Measurements from ENCODE around the gene HDLBP. TPM values are rescaled to one million over a fixed set of nuclear protein-coding genes. Genes with fewer than 3 reads are reported as not detected.

Gene HDLBP
- total RNA-seq, 1 donor from 2014 or later, result 216 TPM

DNA sequence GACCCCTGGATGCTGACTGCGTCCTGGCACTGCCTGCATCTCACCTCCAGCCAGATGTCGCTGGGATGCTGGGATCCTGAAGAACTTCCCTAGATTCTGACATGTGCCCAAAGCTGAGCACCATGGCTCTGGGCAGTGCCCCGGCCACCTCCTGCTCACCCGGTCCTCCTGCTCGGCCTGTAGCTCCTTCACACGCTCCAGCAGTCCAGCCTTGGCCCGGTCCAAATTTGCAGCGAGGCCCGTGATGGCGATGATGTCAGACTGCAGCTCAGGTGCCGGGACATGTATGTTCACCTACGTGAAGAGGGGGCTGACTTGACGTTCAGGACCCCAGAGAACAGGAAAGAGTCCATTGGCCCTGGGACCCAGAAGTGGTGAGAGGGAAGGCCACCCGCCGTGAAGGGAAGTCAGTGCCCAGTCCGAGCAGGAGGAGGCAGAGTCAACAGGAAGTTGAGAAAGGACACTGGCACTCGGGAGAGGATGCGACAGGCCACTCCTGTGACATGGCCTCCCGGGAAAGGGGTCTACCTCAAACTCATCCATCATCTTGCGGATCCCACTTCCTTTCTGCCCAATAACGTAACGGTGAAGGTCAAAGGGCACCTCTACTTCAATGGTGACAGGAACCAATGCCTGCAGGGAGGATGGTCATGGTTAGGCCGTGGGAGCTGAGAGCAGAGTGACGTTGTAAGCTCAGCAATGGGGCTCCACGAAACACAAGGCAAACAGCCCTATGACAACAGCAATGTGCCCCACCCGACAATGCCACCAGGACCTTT, 80.3 kb downstream of the HDLBP start:
- Mint-ChIP-seq H3K4me3 (ENCODE audit: unreplicated experiment) (no peak overlapping the region), H3K4me1 (ENCODE audit: low read depth, unreplicated experiment) (no peaks in the 10 kb centered on the region), H3K9me3 (ENCODE audit: unreplicated experiment) (peaks cover 3% of the 10 kb centered on the region), H3K36me3 (ENCODE audit: unreplicated experiment) (no peaks in the 10 kb centered on the region), H3K27me3 (ENCODE audit: unreplicated experiment) (peaks cover 9% of the 10 kb centered on the region), H3K27ac (ENCODE audit: unreplicated experiment) (no peak overlapping the region)
- no peak for DNase-seq
- TF ChIP-seq, protein P1, sequence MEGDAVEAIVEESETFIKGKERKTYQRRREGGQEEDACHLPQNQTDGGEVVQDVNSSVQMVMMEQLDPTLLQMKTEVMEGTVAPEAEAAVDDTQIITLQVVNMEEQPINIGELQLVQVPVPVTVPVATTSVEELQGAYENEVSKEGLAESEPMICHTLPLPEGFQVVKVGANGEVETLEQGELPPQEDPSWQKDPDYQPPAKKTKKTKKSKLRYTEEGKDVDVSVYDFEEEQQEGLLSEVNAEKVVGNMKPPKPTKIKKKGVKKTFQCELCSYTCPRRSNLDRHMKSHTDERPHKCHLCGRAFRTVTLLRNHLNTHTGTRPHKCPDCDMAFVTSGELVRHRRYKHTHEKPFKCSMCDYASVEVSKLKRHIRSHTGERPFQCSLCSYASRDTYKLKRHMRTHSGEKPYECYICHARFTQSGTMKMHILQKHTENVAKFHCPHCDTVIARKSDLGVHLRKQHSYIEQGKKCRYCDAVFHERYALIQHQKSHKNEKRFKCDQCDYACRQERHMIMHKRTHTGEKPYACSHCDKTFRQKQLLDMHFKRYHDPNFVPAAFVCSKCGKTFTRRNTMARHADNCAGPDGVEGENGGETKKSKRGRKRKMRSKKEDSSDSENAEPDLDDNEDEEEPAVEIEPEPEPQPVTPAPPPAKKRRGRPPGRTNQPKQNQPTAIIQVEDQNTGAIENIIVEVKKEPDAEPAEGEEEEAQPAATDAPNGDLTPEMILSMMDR (IDR thresholded peaks at IDR 0.05; ENCODE audit: partially characterized antibody, unreplicated experiment), result no peak

DNA sequence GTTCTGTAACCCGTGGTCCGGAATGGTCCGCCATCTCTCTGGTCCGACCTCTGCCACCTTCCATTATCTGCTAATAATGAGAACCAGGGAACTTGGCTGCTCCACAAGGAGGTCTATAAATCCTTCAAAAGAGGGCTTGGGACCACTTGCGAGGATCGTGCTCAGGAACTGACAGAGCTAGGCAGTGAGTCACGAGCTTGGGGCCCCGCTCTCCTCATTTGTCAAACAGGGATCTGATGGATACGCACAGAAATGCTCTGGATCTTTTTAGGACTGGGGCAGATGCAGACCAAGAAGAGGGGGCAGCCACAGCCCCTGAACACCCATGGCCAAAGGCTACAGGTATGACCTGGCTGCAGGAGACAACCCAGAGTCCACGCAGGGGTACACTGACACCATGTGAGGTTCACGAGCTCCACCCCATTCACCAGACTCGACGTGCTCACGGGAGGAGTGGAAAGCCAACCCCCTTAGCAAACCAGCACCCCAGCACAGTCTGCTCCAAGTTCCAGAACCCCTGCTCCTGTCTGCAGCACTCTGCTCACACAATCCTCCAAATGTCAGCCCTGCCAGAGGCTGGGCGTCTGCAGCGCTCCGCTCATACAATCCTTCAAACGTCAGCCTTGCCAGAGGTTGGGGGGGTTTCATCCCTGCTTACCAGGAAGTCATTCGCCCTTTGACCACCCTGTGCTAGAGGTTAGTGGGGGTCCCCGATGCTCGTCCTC, 81.2 kb downstream of the HDLBP start:
- Mint-ChIP-seq H3K4me1 (ENCODE audit: low read depth, unreplicated experiment) (peaks cover under 1% of the 10 kb centered on the region), H3K27ac (ENCODE audit: unreplicated experiment) (no peak overlapping the region), H3K4me3 (ENCODE audit: unreplicated experiment) (no peak overlapping the region), H3K36me3 (ENCODE audit: unreplicated experiment) (peaks cover under 1% of the 10 kb centered on the region), H3K27me3 (ENCODE audit: unreplicated experiment) (peaks cover 9% of the 10 kb centered on the region), H3K9me3 (ENCODE audit: unreplicated experiment) (peaks cover 3% of the 10 kb centered on the region)
- no peak for DNase-seq
- TF ChIP-seq, protein P1 (IDR thresholded peaks at IDR 0.05; ENCODE audit: partially characterized antibody, unreplicated experiment), result no peak

DNA sequence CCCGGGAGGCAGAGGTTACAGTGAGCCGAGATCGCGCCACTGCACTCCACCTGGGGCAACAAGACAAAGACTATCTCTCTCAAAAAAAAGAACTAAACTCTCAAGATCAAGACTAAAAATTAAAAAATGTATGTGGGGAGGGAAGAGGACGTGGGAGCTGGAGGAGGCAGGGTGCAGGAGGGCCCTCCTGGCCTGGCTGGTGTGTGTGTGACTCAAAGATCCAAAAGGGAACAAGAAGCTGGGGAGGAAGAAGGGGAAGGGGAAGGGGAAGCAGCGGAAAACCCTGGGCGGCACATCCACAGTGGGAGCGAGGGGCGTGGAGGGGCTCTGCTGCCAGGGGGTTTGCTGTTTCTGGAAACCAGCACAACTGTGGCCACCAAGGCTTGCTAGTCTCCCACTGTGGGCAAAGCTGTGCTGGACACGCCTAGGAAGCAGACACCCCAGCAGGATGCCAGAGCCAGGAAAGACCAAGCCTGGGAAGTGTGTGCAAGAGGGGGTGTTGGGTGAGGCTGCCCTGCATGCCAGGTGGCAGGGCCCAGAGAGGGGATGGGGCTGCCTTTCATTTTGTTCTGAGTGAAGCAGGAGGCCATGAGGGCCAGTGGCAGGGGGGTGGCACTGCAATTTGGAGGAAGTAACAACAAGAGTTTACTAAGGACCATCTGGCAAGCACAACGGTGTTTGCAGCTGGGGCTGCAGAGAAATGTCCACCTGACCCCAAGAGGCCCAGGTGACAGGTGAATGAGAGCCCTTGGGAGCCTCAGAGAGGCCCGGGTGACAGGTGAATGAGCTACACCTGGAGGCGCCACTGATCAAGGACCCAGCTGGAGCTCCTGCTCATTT, 82.5 kb downstream of the HDLBP start:
- DNase-seq, result no peak
- Mint-ChIP-seq H3K4me3 (ENCODE audit: unreplicated experiment) (no peak overlapping the region), H3K4me1 (ENCODE audit: low read depth, unreplicated experiment) (peaks cover 4% of the 10 kb centered on the region), H3K27me3 (ENCODE audit: unreplicated experiment) (peaks cover 10% of the 10 kb centered on the region), H3K27ac (ENCODE audit: unreplicated experiment) (no peak overlapping the region), H3K9me3 (ENCODE audit: unreplicated experiment) (peaks cover 8% of the 10 kb centered on the region), H3K36me3 (ENCODE audit: unreplicated experiment) (peaks cover 3% of the 10 kb centered on the region)
- TF ChIP-seq, protein P1 (IDR thresholded peaks at IDR 0.05; ENCODE audit: partially characterized antibody, unreplicated experiment), result no peak

DNA sequence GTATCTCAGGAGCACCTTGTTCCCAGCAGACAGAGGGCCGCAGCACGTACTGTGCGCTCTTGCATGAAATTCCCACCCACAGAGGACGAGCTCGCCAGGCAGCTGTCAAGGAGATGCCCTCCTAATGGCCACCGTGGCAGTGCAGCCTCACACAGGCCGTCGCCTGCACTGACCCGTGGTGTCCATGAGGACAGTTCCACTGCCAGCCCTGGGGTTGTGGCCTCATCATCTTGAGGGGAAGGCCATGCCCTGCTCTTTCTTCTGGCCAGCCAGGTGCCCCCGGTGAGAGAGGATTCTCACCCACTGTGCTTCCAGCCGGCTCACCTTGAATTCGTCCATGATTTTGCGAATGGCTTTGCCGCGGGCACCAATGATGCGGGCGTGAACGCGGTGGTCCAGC, 85.0 kb downstream of the HDLBP start:
- Mint-ChIP-seq H3K36me3 (ENCODE audit: unreplicated experiment) (peaks cover 3% of the 10 kb centered on the region), H3K27ac (ENCODE audit: unreplicated experiment) (no peak overlapping the region), H3K4me3 (ENCODE audit: unreplicated experiment) (no peak overlapping the region), H3K9me3 (ENCODE audit: unreplicated experiment) (peaks cover 5% of the 10 kb centered on the region), H3K4me1 (ENCODE audit: low read depth, unreplicated experiment) (peaks cover 5% of the 10 kb centered on the region), H3K27me3 (ENCODE audit: unreplicated experiment) (peaks cover 12% of the 10 kb centered on the region)
- TF ChIP-seq, protein P1 (IDR thresholded peaks at IDR 0.05; ENCODE audit: partially characterized antibody, unreplicated experiment), result no peak
- DNase-seq, result no peak

All from glutamatergic neuron (in vitro differentiated cells).